ENCODE measurements around the gene NDUFS7.

The NDUFS7 gene

DNA sequence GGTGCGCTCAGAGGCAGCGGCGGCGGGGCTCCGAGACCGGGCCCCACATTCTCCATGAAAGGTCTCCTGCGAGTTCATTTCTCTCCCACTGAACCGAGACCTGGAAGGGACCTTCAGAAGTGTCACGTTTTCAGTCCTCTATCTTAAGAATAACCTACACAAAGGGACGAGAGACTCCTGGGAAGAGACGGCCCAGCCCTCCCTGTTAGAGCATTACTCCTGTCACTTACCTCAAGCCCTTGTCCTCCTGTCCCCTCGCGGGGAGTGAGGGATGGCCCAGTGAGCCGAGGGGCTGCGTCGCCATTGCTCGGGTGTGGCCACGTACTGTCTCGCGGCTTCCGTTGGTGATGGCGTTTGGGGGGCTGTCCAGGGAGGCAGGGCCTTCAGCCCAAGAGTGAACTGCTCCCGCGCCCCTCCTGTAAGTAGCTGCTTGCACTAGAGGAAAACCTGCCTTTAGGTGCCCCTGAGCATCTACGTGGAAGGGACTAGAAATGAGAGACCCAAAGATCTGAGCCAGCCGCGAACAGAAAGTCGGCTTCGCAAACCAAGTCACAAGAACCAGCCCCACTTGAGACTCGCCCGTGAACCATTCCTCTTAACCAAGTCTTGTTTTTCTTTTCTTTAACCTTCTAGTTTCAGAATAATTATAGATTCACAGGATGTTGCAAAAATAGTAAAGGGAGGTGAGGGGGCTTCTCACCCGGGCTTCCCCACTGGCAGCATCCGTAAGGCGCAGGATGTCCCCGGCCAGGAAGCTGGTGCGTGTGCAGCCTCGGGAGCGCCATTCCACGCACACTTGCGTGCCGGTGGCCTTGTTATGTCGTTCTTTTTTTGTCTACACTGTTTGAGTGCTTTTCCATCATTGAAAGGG, 21.1 kb upstream of the NDUFS7 start:
- no peak overlapping the region for H3K27ac ChIP-seq
- H3K4me1 ChIP-seq (ENCODE audit: control insufficient read depth in 1 of 2, insufficient read depth in 1 of 2, low read depth in 1 of 2, low read length in 1 of 2) = peaks cover 21 to 23% of the 10 kb centered on the region in 2 experiments
- TF ChIP-seq, protein P1, sequence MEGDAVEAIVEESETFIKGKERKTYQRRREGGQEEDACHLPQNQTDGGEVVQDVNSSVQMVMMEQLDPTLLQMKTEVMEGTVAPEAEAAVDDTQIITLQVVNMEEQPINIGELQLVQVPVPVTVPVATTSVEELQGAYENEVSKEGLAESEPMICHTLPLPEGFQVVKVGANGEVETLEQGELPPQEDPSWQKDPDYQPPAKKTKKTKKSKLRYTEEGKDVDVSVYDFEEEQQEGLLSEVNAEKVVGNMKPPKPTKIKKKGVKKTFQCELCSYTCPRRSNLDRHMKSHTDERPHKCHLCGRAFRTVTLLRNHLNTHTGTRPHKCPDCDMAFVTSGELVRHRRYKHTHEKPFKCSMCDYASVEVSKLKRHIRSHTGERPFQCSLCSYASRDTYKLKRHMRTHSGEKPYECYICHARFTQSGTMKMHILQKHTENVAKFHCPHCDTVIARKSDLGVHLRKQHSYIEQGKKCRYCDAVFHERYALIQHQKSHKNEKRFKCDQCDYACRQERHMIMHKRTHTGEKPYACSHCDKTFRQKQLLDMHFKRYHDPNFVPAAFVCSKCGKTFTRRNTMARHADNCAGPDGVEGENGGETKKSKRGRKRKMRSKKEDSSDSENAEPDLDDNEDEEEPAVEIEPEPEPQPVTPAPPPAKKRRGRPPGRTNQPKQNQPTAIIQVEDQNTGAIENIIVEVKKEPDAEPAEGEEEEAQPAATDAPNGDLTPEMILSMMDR (IDR thresholded peaks at IDR 0.05) = no peak
- H3K4me3 ChIP-seq (ENCODE audit: low read depth in 1 of 2, low read length in 1 of 2) = peak overlapping the region in 1 of 2 experiments; percentile 10
- H3K36me3 ChIP-seq = peaks cover 8% of the 10 kb centered on the region
- H3K27me3 ChIP-seq = peaks cover 10% of the 10 kb centered on the region
- H3K9me3 ChIP-seq = no peaks in the 10 kb centered on the region

DNA sequence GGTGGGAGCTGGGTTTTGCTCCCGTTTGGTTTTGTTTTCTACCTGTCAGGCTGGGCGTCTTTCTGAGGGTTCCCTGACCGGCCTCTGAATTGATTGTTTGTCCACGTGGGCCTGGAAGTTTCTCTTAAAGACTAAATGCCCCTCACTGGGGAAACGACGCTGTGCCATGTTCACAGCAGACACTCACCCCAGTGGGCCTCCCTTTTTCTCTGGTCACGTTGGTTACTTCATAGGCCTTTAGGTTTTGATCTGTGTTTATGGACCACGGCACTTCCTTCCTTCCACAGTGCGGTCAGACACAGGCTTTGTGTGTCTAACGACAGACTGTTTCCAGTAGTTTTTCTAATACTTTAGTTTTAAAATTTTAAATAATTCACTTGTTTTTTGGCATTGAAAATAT, 20.1 kb upstream of the NDUFS7 start:
- H3K36me3 ChIP-seq = peaks cover 5% of the 10 kb centered on the region
- peak overlapping the region; percentile 14 for H3K27ac ChIP-seq
- peaks cover 27% of the 10 kb centered on the region in 2 experiments for H3K4me1 ChIP-seq (ENCODE audit: control insufficient read depth in 1 of 2, insufficient read depth in 1 of 2, low read depth in 1 of 2, low read length in 1 of 2)
- TF ChIP-seq, protein P1 (IDR thresholded peaks at IDR 0.05) = no peak
- peaks cover 10% of the 10 kb centered on the region for H3K27me3 ChIP-seq
- H3K9me3 ChIP-seq = no peaks in the 10 kb centered on the region
- H3K4me3 ChIP-seq (ENCODE audit: low read depth in 1 of 2, low read length in 1 of 2) = peak overlapping the region; percentile 10 to 27

DNA sequence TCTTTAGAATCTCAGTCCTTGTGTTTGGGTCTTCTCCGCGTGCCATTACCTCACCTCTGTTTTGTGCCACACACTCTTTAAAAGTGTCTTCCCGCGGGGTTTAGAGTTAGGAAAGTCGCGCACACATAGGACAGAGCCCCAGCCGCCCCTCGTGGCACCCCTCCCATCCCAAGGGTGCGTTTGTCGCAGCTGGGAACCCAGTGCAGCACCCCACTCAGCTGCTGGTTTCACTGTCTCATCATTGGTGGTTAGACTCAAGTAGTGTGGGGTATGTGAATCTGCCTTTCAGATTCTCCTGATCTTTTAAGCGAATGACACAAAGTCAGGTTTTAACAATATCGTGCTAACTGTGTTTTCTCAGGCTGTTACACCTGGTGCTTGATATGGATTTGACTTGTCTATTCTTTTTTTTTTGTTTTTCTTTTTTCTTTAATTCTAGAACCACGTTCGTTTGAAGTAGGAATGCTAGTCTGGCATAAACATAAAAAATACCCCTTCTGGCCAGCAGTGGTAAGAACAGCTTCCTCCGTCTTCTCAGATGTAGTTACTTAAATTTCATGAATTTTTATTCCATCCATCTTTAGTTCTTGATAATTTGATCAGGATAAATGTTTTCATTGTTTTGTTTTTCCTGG, 19.5 kb upstream of the NDUFS7 start:
- Histone ChIP-seq H3K36me3 (no peaks in the 10 kb centered on the region), H3K9me3 (no peaks in the 10 kb centered on the region), H3K27me3 (peaks cover 10% of the 10 kb centered on the region), H3K4me1 (ENCODE audit: control insufficient read depth in 1 of 2, insufficient read depth in 1 of 2, low read depth in 1 of 2, low read length in 1 of 2) (peaks cover 27% of the 10 kb centered on the region in 2 experiments), H3K27ac (no peak overlapping the region), H3K4me3 (ENCODE audit: low read depth in 1 of 2, low read length in 1 of 2) (peak overlapping the region in 1 of 2 experiments; percentile 10)
- TF ChIP-seq, protein P1 (IDR thresholded peaks at IDR 0.05) = no peak

DNA sequence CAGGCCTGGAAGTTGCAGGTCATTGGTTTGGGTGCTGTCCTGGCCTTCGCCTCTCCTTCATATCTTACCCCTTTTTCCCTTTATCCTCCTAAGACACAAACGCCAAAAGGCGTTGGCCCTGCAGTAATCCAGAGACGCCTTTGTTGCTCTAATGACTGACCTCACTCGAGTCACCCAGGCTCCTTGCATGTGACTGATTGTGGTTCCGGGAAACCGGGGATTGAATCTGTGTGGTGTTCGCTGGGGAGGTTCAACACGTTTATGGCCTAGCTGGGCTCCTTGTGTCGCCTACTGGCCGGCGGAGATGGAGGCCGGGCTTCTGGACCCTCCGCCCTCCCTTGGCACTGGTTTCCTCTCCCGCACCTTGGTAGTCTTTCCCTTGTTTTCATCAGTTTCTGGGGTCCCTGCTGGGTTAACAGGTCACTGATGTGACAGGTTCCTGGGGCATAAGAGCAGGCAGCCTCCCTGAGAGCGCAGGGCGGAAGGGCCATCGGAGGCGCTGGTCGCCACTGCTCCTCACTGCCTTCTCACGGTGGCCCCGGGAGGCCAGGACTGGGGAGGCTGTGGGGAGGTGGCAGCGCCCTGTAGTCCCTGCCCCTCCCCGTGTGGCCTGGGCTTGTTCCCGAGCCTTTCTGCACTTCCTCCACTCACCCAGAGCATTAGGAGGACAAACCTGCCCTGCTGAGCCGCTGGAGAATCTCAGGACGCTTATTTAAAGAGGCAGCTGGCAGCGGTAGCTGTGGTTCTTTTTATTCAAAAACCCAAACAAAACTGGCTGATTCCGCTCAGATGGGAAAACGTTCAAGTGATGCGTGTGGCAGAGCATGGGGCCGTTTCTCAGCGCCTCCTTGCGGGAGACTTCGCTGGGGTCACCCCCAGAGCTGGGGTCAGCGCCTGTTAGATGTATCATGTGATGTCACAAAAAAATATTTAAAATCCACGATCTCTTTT, 18.1 kb upstream of the NDUFS7 start:
- H3K4me3 ChIP-seq (ENCODE audit: low read depth in 1 of 2, low read length in 1 of 2) = no peak overlapping the region
- H3K27me3 ChIP-seq = peaks cover 10% of the 10 kb centered on the region
- H3K4me1 ChIP-seq (ENCODE audit: control insufficient read depth in 1 of 2, insufficient read depth in 1 of 2, low read depth in 1 of 2, low read length in 1 of 2) = peaks cover 27% of the 10 kb centered on the region in 2 experiments
- no peak overlapping the region for H3K27ac ChIP-seq
- H3K36me3 ChIP-seq = peaks cover 8% of the 10 kb centered on the region
- TF ChIP-seq, protein P1 (IDR thresholded peaks at IDR 0.05) = no peak
- no peaks in the 10 kb centered on the region for H3K9me3 ChIP-seq

DNA sequence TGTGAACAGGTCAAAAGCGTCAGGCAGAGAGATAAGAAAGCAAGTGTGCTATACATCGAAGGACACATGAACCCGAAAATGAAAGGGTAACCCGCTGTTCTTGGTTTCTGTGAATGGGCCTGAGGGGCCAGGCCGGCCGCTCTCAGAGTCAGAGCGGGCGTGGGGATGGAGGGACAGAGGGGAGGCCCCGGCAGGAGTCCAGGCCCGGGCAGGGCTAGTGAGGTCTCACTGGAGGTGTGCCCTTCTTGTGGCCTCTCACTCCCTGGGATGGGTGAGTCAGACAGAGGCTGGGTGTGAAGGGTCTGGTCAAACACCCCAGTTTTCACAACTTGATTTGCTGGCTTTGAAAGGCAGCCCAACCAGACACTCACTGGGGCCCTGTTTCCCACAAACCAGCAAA, 17.4 kb upstream of the NDUFS7 start:
- Histone ChIP-seq H3K27ac (no peak overlapping the region), H3K9me3 (no peaks in the 10 kb centered on the region), H3K4me1 (ENCODE audit: control insufficient read depth in 1 of 2, insufficient read depth in 1 of 2, low read depth in 1 of 2, low read length in 1 of 2) (peaks cover 27% of the 10 kb centered on the region in 2 experiments), H3K36me3 (peaks cover 15% of the 10 kb centered on the region), H3K27me3 (peaks cover 10% of the 10 kb centered on the region), H3K4me3 (ENCODE audit: low read depth in 1 of 2, low read length in 1 of 2) (no peak overlapping the region)
- TF ChIP-seq, protein P1 (IDR thresholded peaks at IDR 0.05) = no peak

Data from neutrophil (primary cell).